NCI-H226 (cell line): ENCODE results near the gene FAM240A.
"Not testable (repeated sequence)": the region's sequence is repeated elsewhere in the genome, so short reads cannot be mapped to it uniquely, and the experiment has no call there.

ENCODE experiments used
- DNase-seq: peaks from one replicate; pipeline ENCODE4 v3.0.0-alpha.2; 2015

Gene FAM240A

GRCh38 chr3:46612324-46612723 lies at the start of gene FAM240A:
Gene FAM240A, plus strand, starts transcription at chr3:46612525. Its CDS starts 159 bp downstream, at chr3:46612684.
- no peak for DNase-seq

- DNase-seq = no peak
Measured at GRCh38 chr3:46564190-46565021, 47.9 kb upstream of the FAM240A start.

- DNase-seq = no peak
Measured at GRCh38 chr3:46565077-46565476, 47.2 kb upstream of the FAM240A start.

- no peak for DNase-seq
Measured at GRCh38 chr3:46565607-46566039, 46.7 kb upstream of the FAM240A start.

- peak; percentile 69 for DNase-seq
Measured at GRCh38 chr3:46566040-46566641, 46.2 kb upstream of the FAM240A start, which contains the start of gene LRRC2. Gene LRRC2, minus strand, starts transcription at chr3:46566302. Its CDS starts 14,711 bp downstream, at chr3:46551591.

GRCh38 chr3:46571684-46572083 lies 40.6 kb upstream of the FAM240A start:
- no peak for DNase-seq

- no peak for DNase-seq
Measured at GRCh38 chr3:46573701-46574100, 38.6 kb upstream of the FAM240A start.

GRCh38 chr3:46574243-46574646 lies 38.1 kb upstream of the FAM240A start:
- no peak for DNase-seq

- DNase-seq = no peak
Measured at GRCh38 chr3:46574881-46575576, 37.3 kb upstream of the FAM240A start.

- no peak for DNase-seq
Measured at GRCh38 chr3:46575577-46576222, 36.6 kb upstream of the FAM240A start.

- DNase-seq = no peak
Measured at GRCh38 chr3:46576386-46576785, 35.9 kb upstream of the FAM240A start.

- DNase-seq = no peak
Measured at GRCh38 chr3:46576879-46577278, 35.4 kb upstream of the FAM240A start.

GRCh38 chr3:46577580-46578249 lies 34.6 kb upstream of the FAM240A start:
- not testable (repeated sequence) for DNase-seq

- DNase-seq = no peak
Measured at GRCh38 chr3:46578973-46579755, 33.2 kb upstream of the FAM240A start.

- DNase-seq = no peak
Measured at GRCh38 chr3:46579756-46580286, 32.5 kb upstream of the FAM240A start.

GRCh38 chr3:46580675-46581074 lies 31.6 kb upstream of the FAM240A start:
- no peak for DNase-seq

- DNase-seq = no peak
Measured at GRCh38 chr3:46584598-46585467, 27.5 kb upstream of the FAM240A start.

- DNase-seq = no peak
Measured at GRCh38 chr3:46585799-46586693, 26.3 kb upstream of the FAM240A start.

GRCh38 chr3:46586738-46587246 lies 25.5 kb upstream of the FAM240A start:
- no peak for DNase-seq
